Esophagus muscularis mucosa (tissue), 4 donors: Measurements from ENCODE around the gene TEX54.

ENCODE experiments used
- CTCF ChIP-seq, 3 experiments: fragments of 200-600 bp in 2 of 3; fragments of 450-650 bp in 1 of 3; sonication (generic) in 2 of 3; IDR thresholded peaks; one replicate each; pipeline ENCODE4 v1.5.1; 2017 to 2019; ENCODE audit warnings: antibody characterized with exemption in 3 of 3, mild to moderate bottlenecking in 2 of 3, moderate library complexity in 1 of 3
- EP300 ChIP-seq: sonication (generic); formaldehyde crosslinking; IDR thresholded peaks from one replicate; pipeline ENCODE4 v1.6.1; 2017; ENCODE audit warnings: antibody characterized with exemption
- POLR2A ChIP-seq: fragments of 450-650 bp; IDR thresholded peaks from one replicate; pipeline ENCODE4 v1.6.1; 2017; ENCODE audit warnings: antibody characterized with exemption, moderate library complexity, mild to moderate bottlenecking, low read depth
- POLR2AphosphoS5 ChIP-seq, 2 donors: sonication (generic); formaldehyde crosslinking; IDR thresholded peaks; one replicate each; pipeline ENCODE4 v1.6.1; 2017; ENCODE audit warnings: antibody characterized with exemption in 2 of 2

- TF ChIP-seq POLR2A (peak; percentile 24), CTCF (IDR thresholded peaks at IDR 0.05) (no peak), POLR2AphosphoS5 (IDR thresholded peaks at IDR 0.05) (peak; percentile 78 to 95), EP300 (peak; percentile 15)
Measured at GRCh38 chr11:62881579-62882430, 49.2 kb upstream of the TEX54 start.
